Measurements from ENCODE around the gene RGS7.

GRCh38 chr1:241263346-241263745 lies 93.7 kb downstream of the RGS7 start:
- TF ChIP-seq CTCF (IDR thresholded peaks at IDR 0.05) (no peak), POLR2A (IDR thresholded peaks at IDR 0.05) (no peak)

Data from body of pancreas (tissue), 4 donors.